Measurements from ENCODE around the gene ODAD4.

The ODAD4 gene

GRCh38 chr17:41915020-41915419, 15.4 kb upstream of the ODAD4 start:
- TF ChIP-seq REST (IDR thresholded peaks at IDR 0.05; ENCODE audit: insufficient replicate concordance, low read depth) (no peak), POLR2AphosphoS5 (IDR thresholded peaks at IDR 0.05; ENCODE audit: low read depth) (no peak), SPI1 (IDR thresholded peaks at IDR 0.05; ENCODE audit: borderline replicate concordance, low read depth) (no peak), CTCF (IDR thresholded peaks at IDR 0.05; ENCODE audit: insufficient read depth, low read length) (no peak), GABPA (IDR thresholded peaks at IDR 0.05; ENCODE audit: low read depth) (no peak)
- Histone ChIP-seq H3K27ac (replicated peaks) (no peak overlapping the region), H3K4me3 (replicated peaks; ENCODE audit: insufficient read depth, low read length) (no peak overlapping the region), H3K27me3 (ENCODE audit: insufficient read depth, poor library complexity, severe bottlenecking) (no peaks in the 10 kb centered on the region)
- no peak for DNase-seq (ENCODE audit: low read depth in 1 of 2, low spot score in 1 of 2)

- Histone ChIP-seq H3K4me3 (replicated peaks; ENCODE audit: insufficient read depth, low read length) (no peak overlapping the region), H3K27ac (replicated peaks) (no peak overlapping the region)
Measured at GRCh38 chr17:41915566-41915965, 14.9 kb upstream of the ODAD4 start.

GRCh38 chr17:41917192-41917591, 13.2 kb upstream of the ODAD4 start:
- H3K27ac ChIP-seq (replicated peaks), result no peak overlapping the region
- no peak for DNase-seq (ENCODE audit: low read depth in 1 of 2, low spot score in 1 of 2)
- no peaks in the 10 kb centered on the region for H3K27me3 ChIP-seq (ENCODE audit: insufficient read depth, poor library complexity, severe bottlenecking)
- TF ChIP-seq CTCF (IDR thresholded peaks at IDR 0.05; ENCODE audit: insufficient read depth, low read length), result no peak
- peak overlapping the region; percentile 99 for H3K4me3 ChIP-seq (replicated peaks; ENCODE audit: insufficient read depth, low read length)

More at GRCh38 chr17:41915566-41915965, 14.9 kb upstream of the ODAD4 start:
- no peaks in the 10 kb centered on the region for H3K27me3 ChIP-seq (ENCODE audit: insufficient read depth, poor library complexity, severe bottlenecking)
- no peak for DNase-seq (ENCODE audit: low read depth in 1 of 2, low spot score in 1 of 2)
- TF ChIP-seq REST (IDR thresholded peaks at IDR 0.05; ENCODE audit: insufficient replicate concordance, low read depth) (no peak), CTCF (IDR thresholded peaks at IDR 0.05; ENCODE audit: insufficient read depth, low read length) (no peak), SPI1 (IDR thresholded peaks at IDR 0.05; ENCODE audit: borderline replicate concordance, low read depth) (no peak), POLR2AphosphoS5 (IDR thresholded peaks at IDR 0.05; ENCODE audit: low read depth) (no peak), GABPA (IDR thresholded peaks at IDR 0.05; ENCODE audit: low read depth) (no peak)

- TF ChIP-seq CTCF (IDR thresholded peaks at IDR 0.05; ENCODE audit: insufficient read depth, low read length) (no peak), SPI1 (IDR thresholded peaks at IDR 0.05; ENCODE audit: borderline replicate concordance, low read depth) (no peak), POLR2AphosphoS5 (IDR thresholded peaks at IDR 0.05; ENCODE audit: low read depth) (no peak), REST (IDR thresholded peaks at IDR 0.05; ENCODE audit: insufficient replicate concordance, low read depth) (no peak), GABPA (IDR thresholded peaks at IDR 0.05; ENCODE audit: low read depth) (no peak)
- Histone ChIP-seq H3K4me3 (replicated peaks; ENCODE audit: insufficient read depth, low read length) (peak overlapping the region; percentile 99), H3K27ac (replicated peaks) (peak overlapping the region; percentile 85), H3K27me3 (ENCODE audit: insufficient read depth, poor library complexity, severe bottlenecking) (no peaks in the 10 kb centered on the region)
- DNase-seq (ENCODE audit: low read depth in 1 of 2, low spot score in 1 of 2), result peak in 1 of 2 experiments; percentile 14
Measured at GRCh38 chr17:41917679-41918313, 12.6 kb upstream of the ODAD4 start.

Data from HL-60 (cell line).